H1 (cell line): ENCODE measurements around the gene EPHA6.

Experiments
- JUND ChIP-seq: IDR thresholded peaks from 2 replicates; pipeline ENCODE4 v1.6.1; 2011; ENCODE audit warnings: mild to moderate bottlenecking, improper control_type of control experiment, low read length
- POLR2A ChIP-seq, 2 experiments: IDR thresholded peaks; 1 replicate in 1 of 2; 2 replicates in 1 of 2; pipeline ENCODE4 v1.6.1; 2011; ENCODE audit warnings: low read depth in 2 of 2, low read length in 2 of 2, mild to moderate bottlenecking in 2 of 2; ENCODE audit errors: control extremely low read depth in 1 of 2
- RBBP5 ChIP-seq: IDR thresholded peaks from 2 replicates; pipeline ENCODE4 v1.7.1; 2012; ENCODE audit warnings: low read depth, mild to moderate bottlenecking, inconsistent platforms, low read length, moderate library complexity, borderline replicate concordance
- RFX5 ChIP-seq: IDR thresholded peaks from 2 replicates; pipeline ENCODE4 v1.6.1; 2011; ENCODE audit warnings: low read depth, low read length, improper control_type of control experiment, borderline replicate concordance
- TAF1 ChIP-seq: IDR thresholded peaks from 2 replicates; pipeline ENCODE4 v1.6.1; 2011; ENCODE audit warnings: mild to moderate bottlenecking, low read depth, low read length
- TF ChIP-seq, protein P1 (sequence below), 3 experiments: IDR thresholded peaks; 1 replicate in 2 of 3; 2 replicates in 1 of 3; pipeline versions ENCODE4 v1.5.1 to v1.6.1; 2011; ENCODE audit warnings: low read length in 3 of 3, mild to moderate bottlenecking in 3 of 3, inconsistent platforms in 2 of 3, low read depth in 1 of 3, moderate library complexity in 1 of 3; ENCODE audit not compliant: insufficient read depth in 1 of 3; ENCODE audit errors: control extremely low read depth in 1 of 3
- TF ChIP-seq, protein P2 (sequence below): IDR thresholded peaks from 2 replicates; pipeline ENCODE4 v1.6.1; 2011; ENCODE audit warnings: low read length, improper control_type of control experiment

DNA sequence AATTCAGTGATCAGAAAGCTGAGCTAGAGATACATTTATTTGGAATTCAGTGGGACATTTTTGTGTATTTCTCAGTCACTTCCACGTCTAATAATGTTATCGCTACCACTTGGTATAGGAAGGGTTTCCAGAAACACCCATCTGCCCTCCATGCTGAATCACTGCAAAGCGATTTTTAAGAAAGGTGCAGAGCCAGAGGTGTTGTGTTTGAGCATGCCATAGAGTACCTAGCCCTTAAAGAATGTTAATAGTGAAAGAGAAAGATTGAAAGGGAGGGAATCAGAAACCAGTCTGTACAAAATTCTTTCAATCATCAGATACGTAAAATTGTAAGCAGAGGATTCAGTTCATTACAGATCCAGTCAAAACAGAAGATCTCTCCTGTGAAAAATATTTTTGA, 870.1 kb downstream of the EPHA6 start:
- TF ChIP-seq POLR2A (IDR thresholded peaks at IDR 0.05; ENCODE audit: control extremely low read depth in 1 of 2, low read depth in 2 of 2, low read length in 2 of 2) (no peak), TAF1 (no peak), JUND (no peak), RBBP5 (no peak), RFX5 (no peak)
- TF ChIP-seq, protein P1, sequence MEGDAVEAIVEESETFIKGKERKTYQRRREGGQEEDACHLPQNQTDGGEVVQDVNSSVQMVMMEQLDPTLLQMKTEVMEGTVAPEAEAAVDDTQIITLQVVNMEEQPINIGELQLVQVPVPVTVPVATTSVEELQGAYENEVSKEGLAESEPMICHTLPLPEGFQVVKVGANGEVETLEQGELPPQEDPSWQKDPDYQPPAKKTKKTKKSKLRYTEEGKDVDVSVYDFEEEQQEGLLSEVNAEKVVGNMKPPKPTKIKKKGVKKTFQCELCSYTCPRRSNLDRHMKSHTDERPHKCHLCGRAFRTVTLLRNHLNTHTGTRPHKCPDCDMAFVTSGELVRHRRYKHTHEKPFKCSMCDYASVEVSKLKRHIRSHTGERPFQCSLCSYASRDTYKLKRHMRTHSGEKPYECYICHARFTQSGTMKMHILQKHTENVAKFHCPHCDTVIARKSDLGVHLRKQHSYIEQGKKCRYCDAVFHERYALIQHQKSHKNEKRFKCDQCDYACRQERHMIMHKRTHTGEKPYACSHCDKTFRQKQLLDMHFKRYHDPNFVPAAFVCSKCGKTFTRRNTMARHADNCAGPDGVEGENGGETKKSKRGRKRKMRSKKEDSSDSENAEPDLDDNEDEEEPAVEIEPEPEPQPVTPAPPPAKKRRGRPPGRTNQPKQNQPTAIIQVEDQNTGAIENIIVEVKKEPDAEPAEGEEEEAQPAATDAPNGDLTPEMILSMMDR (IDR thresholded peaks at IDR 0.05; ENCODE audit: control extremely low read depth in 1 of 3, insufficient read depth in 1 of 3, low read depth in 1 of 3, low read length in 3 of 3) = no peak
- TF ChIP-seq, protein P2, sequence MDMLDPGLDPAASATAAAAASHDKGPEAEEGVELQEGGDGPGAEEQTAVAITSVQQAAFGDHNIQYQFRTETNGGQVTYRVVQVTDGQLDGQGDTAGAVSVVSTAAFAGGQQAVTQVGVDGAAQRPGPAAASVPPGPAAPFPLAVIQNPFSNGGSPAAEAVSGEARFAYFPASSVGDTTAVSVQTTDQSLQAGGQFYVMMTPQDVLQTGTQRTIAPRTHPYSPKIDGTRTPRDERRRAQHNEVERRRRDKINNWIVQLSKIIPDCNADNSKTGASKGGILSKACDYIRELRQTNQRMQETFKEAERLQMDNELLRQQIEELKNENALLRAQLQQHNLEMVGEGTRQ = no peak
